CD4-positive, alpha-beta T cell (primary cell): Measurements from ENCODE around the gene SNX30. TPM values are rescaled to one million over a fixed set of nuclear protein-coding genes. Genes with fewer than 3 reads are reported as not detected.

Experiments used
- ATAC-seq: fragments of 200-7000 bp; cut with Tn5 transposase; one replicate; pipeline ENCODE4 v1.10.0; 2022; ENCODE audit warnings: mild to moderate bottlenecking; ENCODE audit not compliant: poor library complexity
- CTCF ChIA-PET: fragments of 350-600 bp; sonication (Branson Sonifier 250); formaldehyde crosslinking; loops from one replicate; lab custom pipeline; 2021; ENCODE audit warnings: antibody characterized with exemption, inconsistent platforms; lab: Charles Lee
- POLR2A ChIA-PET: fragments of 350-600 bp; sonication (Branson Sonifier 250); formaldehyde crosslinking; loops from one replicate; lab custom pipeline; 2021; ENCODE audit warnings: antibody characterized with exemption, inconsistent platforms; lab: Charles Lee
- DNase-seq, 14 experiments: peaks; one replicate each; pipeline ENCODE4 v3.0.0-alpha.2; 2013 to 2020; ENCODE audit warnings: mixed read lengths in 2 of 14
- H3K27ac ChIP-seq, 2 donors: one replicate each; pipeline versions ENCODE4 v1.5.1 to v1.7.0; 2013; ENCODE audit warnings: low read length in 2 of 2, low read depth in 1 of 2, mild to moderate bottlenecking in 1 of 2
- H3K27me3 ChIP-seq, 2 experiments: 1 replicate in 1 of 2; 2 replicates in 1 of 2; pipeline versions ENCODE4 v1.6.1 to v1.7.0; 2013; ENCODE audit warnings: low read length in 2 of 2, control low read depth in 1 of 2, mild to moderate bottlenecking in 1 of 2, moderate library complexity in 1 of 2; ENCODE audit not compliant: insufficient read depth in 2 of 2, control insufficient read depth in 1 of 2
- H3K36me3 ChIP-seq: one replicate; pipeline ENCODE4 v1.6.1; 2013; ENCODE audit warnings: low read length, control low read depth; ENCODE audit not compliant: insufficient read depth
- H3K4me1 ChIP-seq: one replicate; pipeline ENCODE4 v1.6.1; 2013; ENCODE audit warnings: low read length, control low read depth; ENCODE audit not compliant: insufficient read depth
- H3K4me3 ChIP-seq: one replicate; pipeline ENCODE4 v1.5.1; 2013; ENCODE audit warnings: mild to moderate bottlenecking, low read length, moderate library complexity
- H3K9me3 ChIP-seq, 2 experiments: 1 replicate in 1 of 2; 2 replicates in 1 of 2; pipeline versions ENCODE4 v1.6.1 to v1.7.0; 2013; ENCODE audit warnings: low read length in 2 of 2, mild to moderate bottlenecking in 2 of 2, control low read depth in 1 of 2, moderate library complexity in 1 of 2; ENCODE audit not compliant: control insufficient read depth in 1 of 2, insufficient read depth in 1 of 2
- H3K27ac Mint-ChIP-seq: one replicate; pipeline ENCODE4 v1.8.0; 2020; ENCODE audit warnings: mixed read lengths
- H3K27me3 Mint-ChIP-seq: one replicate; pipeline ENCODE4 v1.8.0; 2021; ENCODE audit warnings: mixed read lengths
- H3K36me3 Mint-ChIP-seq: one replicate; pipeline ENCODE4 v1.8.0; 2021; ENCODE audit warnings: low read depth, mixed read lengths
- H3K4me1 Mint-ChIP-seq: one replicate; pipeline ENCODE4 v1.8.0; 2021; ENCODE audit warnings: low read depth, mixed read lengths
- H3K4me3 Mint-ChIP-seq: one replicate; pipeline ENCODE4 v1.8.0; 2020; ENCODE audit warnings: mild to moderate bottlenecking, mixed read lengths
- H3K9me3 Mint-ChIP-seq: one replicate; pipeline ENCODE4 v1.8.0; 2020; ENCODE audit warnings: mixed read lengths
- CTCF ChIP-seq: fragments of 200-600 bp; IDR thresholded peaks from one replicate; pipeline ENCODE4 v1.8.0; 2022; ENCODE audit warnings: antibody characterized with exemption, mild to moderate bottlenecking
- intact Hi-C, 2 experiments: fragments of 100-400 bp; cut with DNase I in 1 of 2; cut with micrococcal nuclease in 1 of 2; formaldehyde crosslinking; loops; one replicate each; pipeline versions ENCODE4 v1.15.1 to v1.9.0; 2023 to 2025; cut with DNase I, micrococcal nuclease
- total RNA-seq, 174 experiments: library from RNA in 2 of 174; stranded (reverse) in 2 of 174; gene quantifications; one replicate each; pipeline ENCODE4 v1.2.3 and lab custom pipeline; 2021 to 2026

SNX30 gene
- total RNA-seq, 2 experiments from 2014 or later = 5.2 to 5.8 TPM

GRCh38 chr9:112764344-112764743 lies 13.8 kb downstream of the SNX30 start:
- Mint-ChIP-seq H3K4me3 (no peak overlapping the region), H3K27me3 (no peaks in the 10 kb centered on the region), H3K4me1 (peaks cover 48% of the 10 kb centered on the region), H3K36me3 (peaks cover 18% of the 10 kb centered on the region), H3K9me3 (peaks cover 5% of the 10 kb centered on the region), H3K27ac (no peak overlapping the region)
- H3K27me3 ChIP-seq = no peaks in the 10 kb centered on the region
- H3K36me3 ChIP-seq = peaks cover 2% of the 10 kb centered on the region
- intact Hi-C loops = no loop called here
- no peak for ATAC-seq
- H3K9me3 ChIP-seq = peaks cover 0 to 5% of the 10 kb centered on the region in 2 experiments
- H3K4me3 ChIP-seq = no peak overlapping the region
- POLR2A ChIA-PET = interaction anchor here (1.1 kb wide), 1 partner anchor 13 kb away, joined by 3 read pairs; the partner anchor contains the start of gene SNX30
- peaks cover 7% of the 10 kb centered on the region for H3K4me1 ChIP-seq
- no peak for DNase-seq
- TF ChIP-seq CTCF = no peak
- no peak overlapping the region for H3K27ac ChIP-seq
- CTCF ChIA-PET = interaction anchor here (0.6 to 0.9 kb wide), 2 partner anchors 29 to 1099 kb away, joined by 3 read pairs; no protein-coding TSS in a partner anchor

DNA sequence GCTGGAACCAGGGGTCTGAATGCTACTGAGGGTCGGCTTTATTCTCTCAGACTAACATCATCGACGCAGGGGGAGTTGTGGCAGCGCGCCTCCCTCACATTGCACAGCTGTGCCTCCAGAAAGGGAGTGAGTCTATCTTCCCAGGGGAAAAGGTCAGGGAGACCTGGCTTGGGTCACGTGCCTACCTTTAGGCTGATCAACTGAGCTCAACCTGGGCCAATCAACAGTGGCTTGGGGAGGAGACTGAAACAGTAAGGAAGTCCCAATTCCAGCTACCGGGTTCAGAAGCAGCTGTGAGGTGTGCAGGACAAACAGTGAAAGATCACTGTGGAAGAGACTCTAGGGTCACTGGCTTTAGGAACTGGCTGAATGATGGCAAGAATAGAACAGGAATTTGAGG lies 14.3 kb downstream of the SNX30 start:
- ATAC-seq = no peak
- intact Hi-C loops = no loop called here
- H3K36me3 ChIP-seq = peaks cover 2% of the 10 kb centered on the region
- no peak overlapping the region for H3K27ac ChIP-seq
- no peak for TF ChIP-seq CTCF
- ChIA-PET POLR2A (interaction anchor here (1.1 kb wide), 1 partner anchor 14 kb away, joined by 3 read pairs; the partner anchor contains the start of gene SNX30), CTCF (interaction anchor here (0.6 to 0.9 kb wide), 2 partner anchors 28 to 1099 kb away, joined by 3 read pairs; no protein-coding TSS in a partner anchor)
- H3K4me3 Mint-ChIP-seq = no peak overlapping the region
- no peaks in the 10 kb centered on the region for H3K27me3 ChIP-seq
- no peak overlapping the region for H3K4me3 ChIP-seq
- H3K4me1 ChIP-seq = peaks cover 7% of the 10 kb centered on the region
- no peaks in the 10 kb centered on the region for H3K27me3 Mint-ChIP-seq
- peaks cover 22% of the 10 kb centered on the region for H3K36me3 Mint-ChIP-seq
- DNase-seq = no peak
- peaks cover 0 to 5% of the 10 kb centered on the region in 2 experiments for H3K9me3 ChIP-seq
- peaks cover 51% of the 10 kb centered on the region for H3K4me1 Mint-ChIP-seq
- no peak overlapping the region for H3K27ac Mint-ChIP-seq
- peaks cover 5% of the 10 kb centered on the region for H3K9me3 Mint-ChIP-seq

DNA sequence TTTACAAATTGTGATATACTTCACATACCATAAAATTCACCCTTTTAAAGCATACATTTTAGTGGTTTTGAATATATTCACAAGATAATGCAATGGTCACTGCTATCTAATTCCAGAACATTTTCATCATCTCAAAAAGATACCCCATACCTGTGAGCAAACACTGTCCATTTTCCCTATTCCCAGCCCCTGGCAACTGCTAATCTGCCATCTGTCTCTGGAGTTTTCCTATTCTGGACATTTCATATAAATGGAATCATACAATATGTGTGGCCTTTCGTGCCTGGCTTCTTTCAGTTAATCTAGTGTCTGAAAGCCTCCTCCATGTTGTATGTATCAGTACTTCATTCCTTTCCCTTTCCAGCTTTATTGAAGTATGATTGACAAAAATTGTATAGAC lies 14.7 kb downstream of the SNX30 start:
- H3K4me1 Mint-ChIP-seq = peaks cover 46% of the 10 kb centered on the region
- no peak overlapping the region for H3K4me3 Mint-ChIP-seq
- Histone ChIP-seq H3K9me3 (peaks cover 0 to 5% of the 10 kb centered on the region in 2 experiments), H3K4me3 (no peak overlapping the region), H3K27me3 (no peaks in the 10 kb centered on the region), H3K27ac (no peak overlapping the region), H3K4me1 (peaks cover 6% of the 10 kb centered on the region), H3K36me3 (peaks cover 2% of the 10 kb centered on the region)
- ATAC-seq = no peak
- H3K36me3 Mint-ChIP-seq = peaks cover 22% of the 10 kb centered on the region
- TF ChIP-seq CTCF = no peak
- ChIA-PET CTCF (interaction anchor here (0.9 kb wide), 1 partner anchor 28 kb away, joined by 3 read pairs; no protein-coding TSS in a partner anchor), POLR2A (interaction anchor here (1.1 kb wide), 1 partner anchor 14 kb away, joined by 3 read pairs; the partner anchor contains the start of gene SNX30)
- H3K9me3 Mint-ChIP-seq = peaks cover 5% of the 10 kb centered on the region
- DNase-seq = no peak
- no peak overlapping the region for H3K27ac Mint-ChIP-seq
- intact Hi-C loops = no loop called here
- no peaks in the 10 kb centered on the region for H3K27me3 Mint-ChIP-seq
